SKM-1 (cell line): ENCODE results near the gene LRSAM1.

ENCODE experiments used
- DNase-seq: peaks from one replicate; lab custom pipeline; 2025; ENCODE audit not compliant: unreplicated experiment; lab: John Stamatoyannopoulos, UW

LRSAM1 gene

DNA sequence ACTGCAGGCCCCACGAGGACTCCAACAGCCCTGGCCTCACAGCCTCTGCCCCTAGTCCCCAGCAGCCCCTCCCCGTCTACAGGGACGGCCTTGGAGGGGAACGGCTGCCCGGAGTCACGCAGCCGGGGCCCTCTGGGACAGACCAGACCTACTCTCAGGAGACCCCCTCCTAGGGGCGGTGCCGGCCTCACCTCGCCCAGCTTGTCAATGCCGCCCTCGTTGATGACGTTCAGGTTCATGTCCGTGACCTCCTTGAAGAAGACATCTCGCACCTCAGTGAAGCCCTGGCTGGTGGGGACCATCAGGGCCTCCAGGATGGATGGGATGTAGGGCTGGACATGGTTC is 58.6 kb downstream of the LRSAM1 start:
- no peak for DNase-seq

DNA sequence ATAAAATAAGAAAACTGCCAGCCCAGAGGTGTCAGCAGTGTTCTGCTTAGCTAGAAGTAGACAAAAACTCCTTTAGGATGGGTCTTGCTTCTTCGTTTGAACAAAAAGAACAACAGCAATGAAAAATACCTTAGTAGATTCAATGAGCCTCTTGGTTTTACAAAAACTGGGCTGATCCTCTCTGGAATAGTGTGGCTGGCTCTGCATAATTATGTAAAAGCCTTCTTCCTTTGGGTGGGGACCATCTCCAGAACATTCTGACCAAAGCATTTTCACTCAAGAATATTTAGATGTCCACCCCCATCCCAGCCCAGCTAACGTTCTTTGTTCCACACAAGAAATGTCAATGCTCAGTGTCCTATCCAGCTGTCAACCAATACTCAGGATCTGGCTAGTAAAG is 63.2 kb downstream of the LRSAM1 start:
- no peak for DNase-seq

DNA sequence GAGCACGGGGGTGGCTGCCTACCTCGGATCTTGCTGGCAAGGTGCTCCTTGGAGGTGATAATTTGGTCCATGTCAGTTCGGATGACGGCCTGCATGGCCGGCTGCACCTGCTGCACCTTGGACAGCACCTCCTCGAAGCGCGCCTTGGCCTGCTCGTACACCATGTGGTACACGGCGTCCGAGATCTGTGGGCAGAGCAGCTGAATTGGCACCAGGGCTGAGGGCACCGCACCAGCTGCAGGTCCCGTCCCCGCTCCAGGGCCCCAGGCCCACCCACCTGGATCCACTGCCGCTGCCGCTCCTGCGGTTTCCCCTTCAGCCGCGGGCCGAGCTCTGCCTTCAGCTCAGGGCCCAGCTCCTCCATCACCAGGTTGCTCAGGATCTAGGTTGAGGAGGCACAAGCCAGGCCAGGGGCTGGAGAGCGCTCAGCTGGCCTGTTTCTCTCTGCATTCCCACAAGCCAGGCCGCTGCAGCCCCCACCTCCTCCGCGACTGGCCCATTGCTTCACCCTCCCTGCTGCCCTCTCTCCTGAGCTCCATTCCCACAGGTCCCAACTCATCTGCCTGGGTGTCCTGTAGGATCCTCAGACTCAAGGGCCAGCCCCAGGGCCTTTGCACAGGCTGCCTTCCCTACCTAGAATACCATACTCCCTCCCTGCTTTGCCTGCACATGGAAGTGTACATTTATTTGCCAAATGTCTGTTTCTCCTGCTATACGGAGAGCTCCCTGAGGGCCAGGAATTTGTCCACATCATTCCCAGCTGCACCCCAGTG is 65.7 kb downstream of the LRSAM1 start:
- DNase-seq: no peak

DNA sequence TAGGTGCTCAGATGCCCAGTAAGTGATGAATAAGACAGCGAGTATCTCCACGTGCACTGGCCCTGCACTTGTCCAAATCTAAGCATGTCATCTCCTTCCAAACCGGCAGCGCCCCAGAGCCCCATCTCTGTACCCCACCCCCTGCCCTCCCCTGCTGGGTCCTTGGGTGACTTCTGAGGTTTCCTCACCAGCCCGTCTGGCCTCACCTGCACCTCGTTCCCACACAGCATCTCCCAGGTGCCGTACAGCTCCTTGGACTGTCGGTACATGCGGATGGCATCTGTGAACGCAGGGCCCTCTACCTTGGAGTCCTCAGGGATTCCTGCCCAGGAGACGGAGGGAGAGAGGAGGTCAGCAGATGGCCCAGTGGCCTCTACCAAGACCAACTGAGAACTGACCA is 66.3 kb downstream of the LRSAM1 start:
- no peak for DNase-seq

DNA sequence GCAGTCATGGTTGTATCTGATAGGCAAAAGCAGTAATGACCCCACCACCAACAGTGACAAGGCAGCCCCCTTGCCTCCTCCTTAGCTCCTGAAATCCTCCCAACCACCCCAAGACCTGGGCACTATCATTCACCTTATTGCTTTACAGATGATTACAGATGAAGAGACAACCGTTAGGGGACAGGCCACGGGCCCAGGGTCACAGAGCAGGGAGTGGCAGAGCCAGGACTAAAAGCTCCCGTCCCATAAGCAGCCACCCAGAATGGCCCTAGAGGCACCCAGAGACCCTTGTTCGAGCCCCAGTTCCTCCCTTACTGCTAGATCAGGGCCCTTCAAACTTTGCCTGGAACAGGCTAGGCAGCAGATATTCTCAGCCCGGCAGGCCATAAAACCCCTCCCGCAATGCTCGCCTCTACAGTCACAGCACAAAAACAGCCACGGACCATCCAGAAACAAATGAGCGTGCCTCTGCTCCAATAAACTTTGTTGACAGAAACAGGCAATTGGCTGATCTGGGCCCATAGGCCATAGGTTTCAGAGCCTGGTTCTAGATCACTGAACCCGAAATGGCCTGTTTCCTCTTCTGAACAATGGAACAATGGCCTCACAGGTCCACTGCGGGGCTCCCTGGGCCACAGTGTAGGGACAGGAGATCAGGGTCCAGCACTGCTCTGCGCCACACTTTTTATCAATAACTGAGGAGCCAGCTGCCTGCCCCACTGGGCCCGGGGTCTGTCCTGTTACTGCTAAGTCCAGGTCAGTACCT is 67.0 kb downstream of the LRSAM1 start:
- DNase-seq: no peak

DNA sequence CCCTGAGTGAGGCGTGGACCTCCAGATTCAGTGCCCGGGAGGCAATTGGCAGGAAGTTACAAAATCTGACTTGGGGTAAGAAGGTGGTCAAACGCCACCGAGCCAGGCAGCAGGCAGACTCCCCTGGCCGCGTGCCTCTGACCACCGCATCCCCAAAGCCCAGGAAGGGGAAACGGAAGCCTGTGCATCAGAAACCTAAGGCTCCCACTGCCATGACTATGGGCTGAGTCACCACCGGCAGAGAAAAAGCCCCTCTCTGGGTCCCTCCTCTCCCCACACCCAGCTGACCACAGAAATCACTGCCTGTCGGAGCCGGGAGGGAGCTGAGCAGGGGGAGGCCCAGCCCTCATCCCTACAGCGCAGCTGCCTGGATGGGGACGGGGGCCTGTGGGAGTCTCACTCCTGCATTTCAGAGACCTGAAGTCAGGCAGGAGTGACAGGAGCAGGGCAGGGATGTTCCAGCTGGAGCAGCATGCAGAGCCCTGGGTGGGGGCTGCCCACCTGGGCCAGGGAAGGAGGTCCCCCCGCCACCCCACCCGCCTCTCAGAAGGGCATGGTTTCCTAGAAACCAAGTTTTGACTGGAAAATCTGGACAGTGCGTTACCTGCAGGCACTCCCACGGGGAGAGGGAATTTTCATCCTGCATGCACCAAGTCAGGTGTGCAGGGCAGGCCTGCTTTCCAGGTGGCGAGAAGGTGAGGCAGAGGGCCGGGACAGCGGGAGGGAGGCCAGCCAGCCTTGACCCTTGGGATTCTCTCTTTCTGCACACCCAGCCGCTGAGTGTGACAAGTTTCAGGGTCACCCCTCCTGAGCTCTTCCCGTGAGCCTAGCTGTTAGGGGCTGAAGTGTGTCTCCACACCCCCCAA is 68.2 kb downstream of the LRSAM1 start:
- peak; percentile 66 for DNase-seq

DNA sequence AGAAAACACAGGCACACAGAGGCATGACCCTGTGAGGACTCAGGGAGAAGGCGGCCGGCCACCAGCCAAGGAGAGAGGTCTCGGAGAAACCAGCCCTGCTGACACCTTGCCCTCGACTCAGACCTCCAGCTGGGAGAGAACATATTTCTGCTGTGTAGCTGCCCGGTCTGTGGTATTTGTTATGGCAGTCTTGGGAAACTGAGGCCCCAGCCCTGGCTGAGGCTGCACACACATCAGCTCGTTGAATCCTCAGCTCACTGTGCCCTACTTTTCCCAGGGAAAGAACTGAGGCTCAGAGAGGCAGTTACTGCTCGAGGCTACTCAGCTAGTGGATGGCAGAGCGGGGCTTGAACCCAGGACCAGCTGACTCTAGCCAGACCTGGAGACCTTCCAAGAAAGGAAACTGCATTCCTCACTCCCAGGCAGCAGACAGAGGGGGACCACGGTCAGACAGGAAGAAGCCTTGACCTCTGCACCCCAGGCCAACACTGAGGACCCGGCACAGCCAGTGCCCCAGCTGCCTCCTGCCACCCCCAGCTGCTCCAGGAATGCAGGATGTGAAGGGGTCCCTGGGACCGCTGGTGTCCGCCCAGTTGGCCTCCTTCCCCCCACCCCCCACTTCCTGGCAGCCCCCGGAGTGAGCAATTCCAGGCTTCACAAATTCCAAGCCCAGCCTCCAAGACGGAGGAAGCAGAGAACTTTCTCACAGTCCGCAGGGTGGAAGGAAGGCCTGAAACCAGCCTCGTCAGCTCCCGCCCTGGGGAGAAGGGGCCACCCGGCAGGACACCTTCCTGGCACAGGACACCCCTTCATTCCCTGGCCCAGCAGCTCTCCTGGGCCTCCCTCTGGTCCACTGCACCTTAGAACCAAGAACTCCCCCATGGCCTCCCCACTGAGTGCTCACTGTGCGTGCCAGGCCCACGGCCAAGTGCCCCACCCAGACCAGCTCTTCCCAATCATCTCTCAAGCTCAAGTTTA is 69.9 kb downstream of the LRSAM1 start:
- DNase-seq: no peak

DNA sequence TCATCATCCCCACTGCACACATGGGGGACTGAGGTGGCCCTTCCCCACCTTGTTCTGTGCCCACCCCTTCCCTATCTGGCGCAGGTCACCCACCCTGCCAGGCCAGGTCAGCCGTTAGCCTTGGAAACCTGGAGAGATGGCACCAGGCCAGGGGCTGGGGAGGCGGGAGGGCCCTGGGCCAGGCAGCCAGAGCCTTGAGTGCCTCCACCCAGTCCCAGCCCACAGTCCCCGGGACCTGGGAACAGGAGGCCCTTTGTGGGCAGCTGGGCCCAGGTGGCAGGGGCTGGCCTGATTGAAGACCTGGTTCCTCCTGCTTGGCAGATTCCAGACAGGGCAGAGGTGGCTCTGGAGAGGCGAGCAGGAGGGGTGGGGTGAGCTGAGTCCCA is 70.6 kb downstream of the LRSAM1 start:
- no peak for DNase-seq

DNA sequence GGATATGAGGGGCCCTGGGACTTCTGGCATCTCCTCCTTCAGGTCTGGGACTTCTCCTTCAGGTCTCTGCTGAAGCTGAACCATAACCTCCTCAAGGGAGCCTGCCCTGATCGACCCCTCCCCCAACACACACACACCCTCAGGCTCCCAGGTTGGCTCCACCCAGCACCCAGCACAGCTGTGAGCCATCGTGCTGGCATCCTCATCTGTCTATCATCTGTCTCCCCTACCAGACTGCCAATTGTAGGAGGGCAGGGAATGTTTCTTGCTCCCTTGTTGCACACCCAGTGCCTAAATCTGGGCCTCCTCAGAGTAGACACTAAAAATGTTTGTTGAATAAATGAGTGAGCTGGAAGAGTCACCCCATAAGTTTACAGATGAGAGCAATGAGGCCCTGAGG is 71.4 kb downstream of the LRSAM1 start:
- no peak for DNase-seq

DNA sequence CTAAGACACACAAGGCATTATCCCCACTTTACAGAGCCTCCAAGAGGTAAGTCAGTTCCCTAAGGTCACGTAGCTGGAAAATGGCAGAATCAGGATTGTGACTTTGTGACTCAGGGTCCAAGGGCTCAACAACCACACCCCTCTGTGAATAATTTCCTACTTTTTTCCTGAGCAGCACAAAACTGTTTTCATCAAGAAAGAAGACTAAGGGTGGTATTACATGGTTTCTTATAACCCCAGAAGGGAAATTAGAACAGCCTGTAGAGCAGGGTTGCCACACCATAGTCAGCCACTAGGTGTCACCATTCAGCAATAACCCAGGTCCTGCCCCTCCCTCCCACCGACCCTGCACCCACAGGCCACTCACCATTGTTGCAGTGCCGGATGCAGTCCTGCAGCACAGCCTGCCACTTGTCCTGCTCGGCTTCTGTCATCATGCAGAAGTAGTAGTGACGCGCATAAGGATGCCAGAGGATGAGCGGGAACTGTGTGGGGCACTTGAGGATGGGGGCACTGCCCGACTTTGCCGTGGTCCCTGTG is 72.1 kb downstream of the LRSAM1 start:
- DNase-seq: peak; percentile 6

DNA sequence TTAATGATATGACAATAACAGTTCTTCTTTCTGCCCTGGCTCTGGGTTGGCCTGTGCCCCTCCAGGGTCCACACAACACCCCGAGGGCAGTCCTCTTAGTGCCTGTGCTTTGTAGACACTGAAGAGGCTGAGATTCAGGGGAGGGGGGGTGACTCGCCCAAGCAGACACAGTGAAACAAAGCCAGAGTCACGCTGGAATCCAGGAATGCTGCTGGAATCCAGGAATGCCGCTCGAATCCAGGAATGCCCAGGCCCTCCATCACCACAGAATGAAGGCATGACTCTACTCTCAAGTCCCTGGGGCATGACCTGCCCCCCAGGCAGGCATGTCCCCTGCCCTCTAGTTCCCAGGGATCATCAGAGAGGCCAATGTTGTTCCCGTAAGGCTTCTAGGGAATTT is 73.1 kb downstream of the LRSAM1 start:
- DNase-seq: no peak

DNA sequence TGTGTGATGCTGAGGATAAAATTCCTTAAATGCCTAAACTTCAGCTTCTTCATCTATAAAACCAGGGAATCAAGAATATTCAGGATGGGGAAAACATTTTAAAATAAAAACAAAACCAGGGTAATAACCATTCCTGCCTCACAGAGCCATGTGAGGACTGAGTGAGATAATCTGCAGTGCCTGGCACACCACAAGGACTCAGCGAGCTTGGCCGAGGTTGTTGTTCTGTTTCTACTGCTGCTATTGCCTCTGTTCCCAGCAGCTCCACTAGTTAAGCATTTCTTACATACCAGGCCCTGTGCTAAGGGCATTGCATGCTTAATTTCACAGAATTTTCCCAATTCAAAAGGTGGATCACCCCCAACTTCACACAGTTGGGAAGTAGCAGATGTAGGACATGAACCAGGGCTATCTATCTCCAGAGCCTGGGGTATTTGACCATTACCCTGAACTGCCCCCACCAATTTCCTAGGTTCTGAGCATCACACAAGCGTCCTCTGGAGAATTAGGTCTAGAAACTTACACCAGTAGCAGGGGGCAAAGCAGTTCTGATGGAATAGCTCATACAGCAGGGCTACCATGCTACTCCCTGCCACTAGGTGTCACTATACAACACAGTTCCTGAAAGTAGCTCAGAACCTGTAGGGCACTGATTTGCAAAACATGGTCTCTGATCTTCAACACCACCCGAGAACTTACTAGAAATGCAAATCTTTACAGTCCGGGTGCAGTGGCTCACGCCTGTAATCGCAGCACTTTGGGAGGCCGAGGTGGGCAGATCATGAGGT is 74.3 kb downstream of the LRSAM1 start:
- peak; percentile 19 for DNase-seq

DNA sequence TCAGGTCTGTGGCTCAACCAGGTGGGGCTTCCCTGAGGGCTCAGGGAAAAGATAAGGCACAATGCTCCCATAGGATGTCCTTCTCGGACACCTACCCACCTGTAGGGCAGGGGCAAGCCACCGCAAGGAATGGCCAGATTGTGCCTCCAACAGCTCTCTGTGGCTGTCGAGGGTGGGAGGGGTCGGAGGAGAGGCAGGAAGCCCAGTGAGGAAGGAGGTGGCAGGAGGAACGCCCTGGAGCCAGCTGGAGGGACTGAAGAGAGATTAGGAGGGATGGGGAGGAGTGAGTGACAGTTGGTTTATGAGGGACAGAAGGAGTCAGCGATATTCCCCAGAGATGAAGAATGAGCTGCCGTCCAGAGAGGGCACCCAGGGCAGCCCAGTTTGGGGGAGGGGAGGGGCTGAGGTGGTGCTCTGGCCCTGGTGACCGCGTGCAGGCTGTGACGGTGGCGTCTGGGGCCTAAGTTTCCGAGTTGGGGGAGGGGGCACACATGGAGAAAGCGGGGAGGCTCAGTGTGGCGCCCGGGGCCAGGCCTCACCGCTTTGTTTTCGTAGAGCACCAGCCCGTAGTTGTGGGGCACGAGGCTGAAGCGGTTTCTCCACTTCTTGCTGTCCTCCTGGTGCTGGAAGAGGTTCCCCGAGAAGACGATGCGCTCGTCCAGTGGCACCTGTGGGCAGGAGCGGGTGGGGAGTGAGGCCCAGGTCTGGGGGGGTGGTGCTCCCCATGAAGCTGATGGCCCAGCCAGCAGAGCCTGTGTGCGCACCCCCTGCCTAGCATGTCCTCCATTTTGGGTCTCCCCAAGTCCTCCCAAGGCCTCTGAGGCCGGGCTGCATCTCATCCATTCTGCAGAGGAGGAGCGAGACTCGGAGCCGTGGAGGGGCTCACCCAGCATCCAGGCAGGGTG is 75.6 kb downstream of the LRSAM1 start:
- DNase-seq: no peak

DNA sequence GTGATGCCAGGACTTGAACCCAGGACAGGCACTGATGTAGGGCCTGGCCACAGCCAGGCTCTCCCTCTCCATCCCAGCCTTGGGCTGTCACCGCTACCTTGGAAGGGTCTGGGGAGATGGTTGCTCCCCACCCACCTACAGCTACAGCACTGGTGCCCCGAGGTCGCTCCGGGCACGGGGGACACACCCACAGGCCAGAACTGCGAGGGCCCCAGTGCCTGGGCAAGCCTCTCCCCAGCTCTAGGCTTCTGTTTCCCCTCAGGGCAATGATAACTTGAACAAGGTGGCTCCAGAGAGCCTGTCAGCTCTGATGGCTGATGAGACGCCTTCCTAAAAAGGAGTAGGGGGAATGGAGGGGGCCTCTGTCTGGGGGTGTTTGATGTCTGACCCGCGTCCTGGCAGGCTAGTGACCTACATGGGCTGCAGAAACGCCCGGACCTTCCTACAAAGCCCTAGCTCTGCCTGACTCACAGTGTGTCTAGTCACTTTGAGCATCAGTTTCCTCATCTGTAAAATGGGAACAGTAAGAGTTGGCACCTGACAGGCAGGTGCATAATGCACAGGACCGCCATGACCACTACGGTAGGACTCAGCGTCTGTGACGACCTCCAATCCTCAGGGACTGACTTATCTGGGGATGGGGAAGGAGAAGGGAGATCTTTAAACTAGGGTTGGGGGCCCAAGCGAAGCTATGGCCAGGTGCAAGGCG is 76.4 kb downstream of the LRSAM1 start:
- no peak for DNase-seq

DNA sequence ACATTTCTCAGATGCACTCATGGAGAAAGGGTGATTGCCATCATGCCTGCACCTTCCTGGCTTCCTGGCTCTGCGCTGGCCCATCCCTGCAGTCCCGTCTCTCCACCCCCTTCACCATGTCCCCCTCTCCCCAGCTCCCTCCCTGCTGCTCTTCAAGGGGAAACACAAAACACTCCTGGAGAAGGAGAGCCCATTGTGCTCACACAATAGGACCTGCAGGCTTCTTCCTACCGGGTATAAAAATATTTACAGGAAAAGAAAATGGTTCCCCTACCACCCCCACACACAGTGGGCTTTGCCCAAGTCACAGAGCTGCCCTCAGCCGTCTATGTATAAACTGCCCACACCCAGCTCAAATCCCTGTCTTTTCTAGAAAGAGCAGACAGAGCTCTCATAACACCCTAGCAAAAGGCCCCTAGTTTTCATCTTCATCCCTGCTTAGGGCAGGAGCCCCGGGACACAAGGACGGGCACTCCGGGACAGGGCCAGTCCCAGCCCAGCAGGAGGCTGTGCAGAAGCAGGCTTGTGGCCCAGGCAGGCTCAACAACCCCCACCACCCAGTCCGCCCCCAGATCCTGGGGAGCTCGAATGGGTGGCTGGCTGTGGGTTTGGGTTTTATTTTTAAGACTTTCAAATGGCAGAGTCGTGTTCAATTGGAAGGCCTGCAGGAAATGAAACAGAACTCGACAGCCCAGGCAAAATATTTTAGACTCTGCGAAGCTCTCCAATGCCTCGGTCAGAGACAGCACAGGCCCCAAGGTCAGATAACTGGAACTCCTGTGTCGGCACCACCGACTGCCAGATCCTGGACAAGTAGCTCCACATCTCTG is 77.3 kb downstream of the LRSAM1 start:
- no peak for DNase-seq

DNA sequence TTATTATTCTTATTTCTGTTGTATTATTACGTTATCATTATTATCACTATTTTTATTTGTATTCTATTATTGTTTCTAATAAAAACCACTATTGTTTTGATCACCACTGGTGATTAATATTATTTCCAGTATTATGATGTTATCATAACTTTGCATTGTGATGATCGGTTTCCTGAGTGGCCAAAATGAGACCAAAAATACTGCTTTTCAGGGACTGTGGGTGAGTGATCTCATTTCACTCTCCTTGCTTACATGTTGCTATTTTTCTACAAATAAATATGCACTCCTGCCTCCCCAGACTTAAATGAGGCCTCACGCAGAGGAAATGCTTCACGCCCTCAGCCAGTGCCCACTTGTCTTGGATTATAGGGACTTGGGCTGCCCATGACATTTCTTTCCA is 78.4 kb downstream of the LRSAM1 start:
- no peak for DNase-seq
